OCI-LY7 (cell line): ENCODE data around the gene PTPN13. TPM values are rescaled to one million over a fixed set of nuclear protein-coding genes. Genes with fewer than 3 reads are reported as not detected.

Source experiments
- BruUV-seq: library from RNA; stranded (reverse); fragments of 400-500 nt; replicated peaks from 2 replicates; lab custom pipeline; 2021; lab: Mats Ljungman, UMichigan
- CTCF ChIA-PET: fragments of 300-600 bp; sonication (Branson Sonifier 250); formaldehyde crosslinking; loops from one replicate; lab custom pipeline; 2022; ENCODE audit warnings: antibody characterized with exemption; ENCODE audit not compliant: unreplicated experiment; lab: Charles Lee
- POLR2A ChIA-PET: fragments of 300-600 bp; sonication (Branson Sonifier 250); formaldehyde crosslinking; loops from one replicate; lab custom pipeline; 2022; ENCODE audit warnings: antibody characterized with exemption; lab: Charles Lee
- DNase-seq: peaks from one replicate; pipeline ENCODE4 v3.0.0-alpha.2; 2015; ENCODE audit warnings: low spot score
- H2AFZ ChIP-seq: fragments of 200-600 bp; sonication (generic), shearing (Covaris generic); 2 replicates; pipeline ENCODE4 v1.6.1; 2014; ENCODE audit warnings: mild to moderate bottlenecking, antibody characterized with exemption, low read length, moderate library complexity
- H3K27ac ChIP-seq: fragments of 200-600 bp; sonication (generic); 2 replicates; pipeline ENCODE4 v1.5.1; 2014; ENCODE audit warnings: mixed run types, low read depth, mild to moderate bottlenecking, moderate library complexity, low read length, inconsistent platforms; ENCODE audit not compliant: poor library complexity, severe bottlenecking
- H3K36me3 ChIP-seq: fragments of 200-600 bp; sonication (generic); 2 replicates; pipeline ENCODE4 v1.6.1; 2014; ENCODE audit warnings: mild to moderate bottlenecking, antibody characterized with exemption, low read length, moderate library complexity, mixed read lengths; ENCODE audit not compliant: insufficient read depth
- H3K4me1 ChIP-seq: fragments of 200-600 bp; sonication (generic); 2 replicates; pipeline ENCODE4 v1.5.1; 2014; ENCODE audit warnings: mild to moderate bottlenecking, low read length; ENCODE audit not compliant: insufficient read depth, poor library complexity, severe bottlenecking
- H3K4me2 ChIP-seq: fragments of 200-600 bp; sonication (generic); 2 replicates; pipeline ENCODE4 v1.6.1; 2014; ENCODE audit warnings: mild to moderate bottlenecking, low read length
- H3K4me3 ChIP-seq: fragments of 200-600 bp; sonication (generic); 2 replicates; pipeline ENCODE4 v1.5.1; 2014; ENCODE audit warnings: mild to moderate bottlenecking, low read depth, low read length; ENCODE audit not compliant: poor library complexity, severe bottlenecking
- H3K79me2 ChIP-seq: fragments of 200-600 bp; sonication (generic); 2 replicates; pipeline ENCODE4 v1.6.1; 2016; ENCODE audit warnings: low read depth, mild to moderate bottlenecking, low read length, moderate library complexity, mixed read lengths; ENCODE audit not compliant: insufficient read depth
- H3K9me2 ChIP-seq: fragments of 200-600 bp; sonication (generic); 2 replicates; pipeline ENCODE4 v1.6.1; 2016; ENCODE audit warnings: mild to moderate bottlenecking, low read length, mixed read lengths; ENCODE audit not compliant: insufficient read depth
- H3K9me3 ChIP-seq: fragments of 200-600 bp; sonication (generic); 2 replicates; pipeline ENCODE4 v1.6.1; 2014; ENCODE audit warnings: mild to moderate bottlenecking, mixed run types, low read length, mixed read lengths
- H4K20me1 ChIP-seq: fragments of 200-600 bp; sonication (generic); 2 replicates; pipeline ENCODE4 v1.6.1; 2014; ENCODE audit warnings: mild to moderate bottlenecking, antibody characterized with exemption, low read length, moderate library complexity, mixed read lengths; ENCODE audit not compliant: insufficient read depth
- CTCF ChIP-seq: fragments of 200-600 bp; sonication (generic); conservative IDR thresholded peaks from 2 replicates; pipeline ENCODE4 v1.5.1; 2014; ENCODE audit warnings: mild to moderate bottlenecking, antibody characterized with exemption, low read length, moderate library complexity, mixed read lengths
- EZH2phosphoT487 ChIP-seq: fragments of 200-600 bp; sonication (generic); IDR thresholded peaks from 2 replicates; pipeline ENCODE4 v1.6.1; 2018; ENCODE audit warnings: low read depth, borderline replicate concordance, mild to moderate bottlenecking, mixed run types, antibody characterized with exemption, low read length, moderate library complexity, mixed read lengths
- intact Hi-C: fragments of 100-400 bp; cut with micrococcal nuclease; formaldehyde crosslinking; loops from one replicate; pipeline ENCODE4 v1.10.0; 2022; ENCODE audit not compliant: unreplicated experiment
- total RNA-seq, 2 experiments: library from RNA; depleted of rRNA in 1 of 2; stranded (reverse); fragments of >200 nt in 1 of 2; shearing (Covaris generic) in 1 of 2; gene quantifications; 2 replicates each; pipeline ENCODE4 v1.2.3, GENCODE V29; 2014 to 2022

The PTPN13 gene
- total RNA-seq, 2 experiments from 2014 or later = not detected

GRCh38 chr4:86563416-86563815 is 30.7 kb upstream of the PTPN13 start:
- no peak for DNase-seq
- no peaks in the 10 kb centered on the region for H3K79me2 ChIP-seq
- H3K9me2 ChIP-seq = no peaks in the 10 kb centered on the region
- H2AFZ ChIP-seq = no peak overlapping the region
- H3K27ac ChIP-seq = no peak overlapping the region
- no peaks in the 10 kb centered on the region for H3K36me3 ChIP-seq
- no TSS peak for BruUV-seq
- H3K4me1 ChIP-seq = no peaks in the 10 kb centered on the region
- no peaks in the 10 kb centered on the region for H3K9me3 ChIP-seq
- H4K20me1 ChIP-seq = no peaks in the 10 kb centered on the region
- intact Hi-C loops = no loop called here
- ChIA-PET CTCF (no interaction called here), POLR2A (no interaction called here)
- H3K4me3 ChIP-seq = no peak overlapping the region
- no peak for TF ChIP-seq EZH2phosphoT487
- TF ChIP-seq CTCF = no peak
- H3K4me2 ChIP-seq = no peak overlapping the region

DNA sequence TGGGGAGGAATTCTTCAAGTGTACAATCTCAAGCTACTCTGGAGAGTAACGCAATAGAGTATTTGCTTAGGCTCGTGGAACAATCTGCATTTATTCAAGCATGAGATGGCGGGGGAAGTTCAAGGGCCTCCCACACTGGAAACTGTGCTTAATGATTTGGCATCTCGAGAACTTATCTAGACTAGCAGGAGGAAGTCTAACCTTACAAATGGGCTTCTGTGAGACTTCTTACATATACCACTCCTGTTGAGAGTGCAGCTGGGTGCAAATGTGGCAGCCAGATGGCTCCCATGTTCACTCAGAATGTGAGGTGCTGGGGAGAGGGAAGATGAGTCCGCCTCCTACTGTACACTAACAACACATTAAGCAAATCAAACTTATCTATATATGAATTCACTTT is 29.3 kb upstream of the PTPN13 start:
- CTCF ChIA-PET = no interaction called here

More for the DNA sequence above, 29.3 kb upstream of the PTPN13 start:
- no peak for DNase-seq
- no peak overlapping the region for H3K4me3 ChIP-seq
- H3K4me1 ChIP-seq = no peaks in the 10 kb centered on the region
- no peaks in the 10 kb centered on the region for H3K79me2 ChIP-seq
- no peak overlapping the region for H3K27ac ChIP-seq
- no peak for TF ChIP-seq CTCF
- no peak for TF ChIP-seq EZH2phosphoT487
- no peak overlapping the region for H3K4me2 ChIP-seq
- H3K9me2 ChIP-seq = no peaks in the 10 kb centered on the region
- no peaks in the 10 kb centered on the region for H4K20me1 ChIP-seq
- POLR2A ChIA-PET = no interaction called here
- no peaks in the 10 kb centered on the region for H3K9me3 ChIP-seq
- no peaks in the 10 kb centered on the region for H3K36me3 ChIP-seq
- H2AFZ ChIP-seq = no peak overlapping the region
- intact Hi-C loops = no loop called here
- BruUV-seq = no TSS peak
